AG04450 (cell line): ENCODE data around the gene ETFA. TPM values are rescaled to one million over a fixed set of nuclear protein-coding genes. Genes with fewer than 3 reads are reported as not detected.

Experiments
- CTCF ChIA-PET: fragments of 300-600, 350-600 bp; formaldehyde crosslinking; extraction: SDS; loops from one replicate; lab custom pipeline; 2022; ENCODE audit warnings: antibody characterized with exemption, inconsistent platforms; lab: Charles Lee
- POLR2A ChIA-PET: fragments of 350-600 bp; formaldehyde crosslinking; extraction: SDS; loops from one replicate; lab custom pipeline; 2021; ENCODE audit warnings: antibody characterized with exemption, inconsistent platforms; lab: Yijun Ruan, JAX
- DNase-seq: peaks from one replicate; pipeline ENCODE4 v3.0.0-alpha.2; 2011; ENCODE audit warnings: low read depth, low spot score
- H3K27ac ChIP-seq: one replicate; pipeline ENCODE4 v1.5.1; 2012; ENCODE audit warnings: low read depth, low read length, control low read depth
- H3K27me3 ChIP-seq: one replicate; pipeline ENCODE4 v1.6.0; 2012; ENCODE audit warnings: low read length; ENCODE audit not compliant: control insufficient read depth, insufficient read depth
- H3K4me3 ChIP-seq: 2 replicates; pipeline ENCODE4 v1.5.1; 2011; ENCODE audit warnings: mild to moderate bottlenecking, low read depth, low read length, control low read depth
- H3K9me3 ChIP-seq: 2 replicates; pipeline ENCODE4 v1.5.1; 2012; ENCODE audit warnings: low read length; ENCODE audit not compliant: control insufficient read depth, insufficient read depth
- CTCF ChIP-seq: IDR thresholded peaks from 2 replicates; pipeline ENCODE4 v1.5.1; 2011; ENCODE audit warnings: low read depth, low read length, control low read depth, inconsistent platforms
- polyA plus RNA-seq: library from polyadenylated mRNA; depleted of rRNA; stranded (reverse); fragments of >200 nt; gene quantifications from 2 replicates; pipeline ENCODE4 v1.2.3, GENCODE V29; 2011

Gene ETFA
- polyA plus RNA-seq, 1 experiment, result 208 TPM

DNA sequence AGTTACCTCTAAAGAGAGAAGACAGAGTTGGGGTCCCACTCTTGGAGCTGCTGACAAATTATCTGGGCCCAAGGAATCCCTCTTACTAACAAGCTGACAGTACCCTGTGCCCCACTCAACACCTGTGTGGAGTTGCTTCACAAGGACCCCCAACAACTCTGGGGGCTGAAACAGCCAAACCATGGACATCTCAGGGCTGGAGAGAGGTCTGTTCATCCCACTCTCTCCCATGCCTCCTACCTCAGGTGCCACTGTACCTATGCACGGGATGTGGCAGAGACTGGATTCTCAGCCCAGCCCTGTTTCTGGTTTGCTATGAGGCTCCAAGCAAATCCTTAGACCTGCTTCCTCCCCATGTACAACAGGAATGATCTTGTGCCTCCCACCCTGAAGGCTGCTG lies 101.7 kb downstream of the ETFA start:
- ChIA-PET CTCF (no interaction called here), POLR2A (no interaction called here)
- H3K27me3 ChIP-seq, result no peaks in the 10 kb centered on the region
- no peaks in the 10 kb centered on the region for H3K9me3 ChIP-seq
- TF ChIP-seq CTCF, result no peak
- DNase-seq, result no peak
- no peak overlapping the region for H3K27ac ChIP-seq
- H3K4me3 ChIP-seq, result no peak overlapping the region

GRCh38 chr15:76208786-76209424 lies 102.4 kb downstream of the ETFA start:
- Histone ChIP-seq H3K27me3 (no peaks in the 10 kb centered on the region), H3K27ac (no peak overlapping the region), H3K9me3 (no peaks in the 10 kb centered on the region), H3K4me3 (no peak overlapping the region)
- POLR2A ChIA-PET, result no interaction called here
- no peak for DNase-seq
- TF ChIP-seq CTCF, result no peak
- CTCF ChIA-PET, result no interaction called here

GRCh38 chr15:76208084-76208785 lies 103.0 kb downstream of the ETFA start:
- POLR2A ChIA-PET, result no interaction called here
- no peak overlapping the region for H3K4me3 ChIP-seq
- CTCF ChIA-PET, result no interaction called here
- no peak for TF ChIP-seq CTCF
- no peaks in the 10 kb centered on the region for H3K27me3 ChIP-seq
- H3K27ac ChIP-seq, result no peak overlapping the region
- no peak for DNase-seq
- H3K9me3 ChIP-seq, result no peaks in the 10 kb centered on the region

DNA sequence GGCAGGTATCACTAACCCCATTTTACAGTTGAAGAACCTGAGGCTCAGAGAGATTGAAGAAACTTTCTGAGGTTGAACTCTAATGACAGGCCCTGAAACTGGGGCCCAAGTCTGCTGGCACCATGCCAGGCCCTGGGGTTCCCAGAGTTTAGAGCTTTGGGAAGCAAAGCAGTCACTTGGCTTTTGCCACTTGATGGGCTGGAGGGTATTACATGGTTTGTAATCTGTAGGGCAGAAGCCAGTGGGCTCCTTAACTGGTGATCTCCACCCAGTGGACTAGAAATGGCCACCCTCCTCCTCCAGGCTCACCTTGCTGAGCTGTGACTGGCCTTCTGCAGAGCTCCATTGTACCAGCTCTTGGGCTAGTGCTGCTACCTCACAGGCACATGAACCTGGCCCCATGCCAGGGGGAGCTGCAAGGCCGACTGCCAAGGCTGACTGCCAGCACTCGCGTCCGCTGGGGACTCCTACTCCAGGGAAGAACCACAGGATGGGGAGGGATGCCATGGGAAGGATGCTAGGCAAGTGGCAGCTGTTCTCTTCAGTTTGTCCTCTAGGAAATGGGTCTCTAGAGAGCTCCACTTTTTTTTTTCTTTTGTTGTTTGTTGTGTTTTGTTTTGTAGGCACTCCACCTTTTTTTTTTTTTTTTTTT lies 104.8 kb downstream of the ETFA start:
- Histone ChIP-seq H3K27me3 (no peaks in the 10 kb centered on the region), H3K4me3 (no peak overlapping the region), H3K27ac (no peak overlapping the region), H3K9me3 (no peaks in the 10 kb centered on the region)
- POLR2A ChIA-PET, result interaction anchor here (1.0 kb wide), 1 partner anchor 10 kb away, joined by 4 read pairs; no protein-coding TSS in a partner anchor
- CTCF ChIA-PET, result interaction anchor here (0.6 to 1.0 kb wide), 2 partner anchors 66 to 661 kb away, joined by 3 to 4 read pairs; no protein-coding TSS in a partner anchor
- no peak for TF ChIP-seq CTCF
- no peak for DNase-seq
